ENCODE data around the gene CEL.

CEL gene

GRCh38 chr9:133026426-133026825 is 35.4 kb upstream of the CEL start:
- Histone ChIP-seq H3K27ac (ENCODE audit: extremely low read depth, low read depth, low read length) (no peak overlapping the region), H3K9me3 (ENCODE audit: control insufficient read depth, insufficient read depth, low read depth, low read length) (no peaks in the 10 kb centered on the region), H3K4me3 (ENCODE audit: low read depth, low read length) (no peak overlapping the region), H3K4me1 (ENCODE audit: control insufficient read depth, insufficient read depth, low read length) (no peaks in the 10 kb centered on the region), H3K36me3 (ENCODE audit: control insufficient read depth in 2 of 2, insufficient read depth in 1 of 2, low read length in 2 of 2) (no peaks in the 10 kb centered on the region)
- POLR2A ChIA-PET = no interaction called here
- TF ChIP-seq ZNF580 (tag by site-specific recombination; IDR thresholded peaks at IDR 0.05) = no peak
- no peak for TF ChIP-seq BCL11A (tag by site-specific recombination; IDR thresholded peaks at IDR 0.05; ENCODE audit: low read depth)
- no peak for TF ChIP-seq ZNF624 (tag by site-specific recombination; IDR thresholded peaks at IDR 0.05)
- TF ChIP-seq PRDM6 (tag by site-specific recombination; IDR thresholded peaks at IDR 0.05) = no peak
- no peak for TF ChIP-seq KLF16 (tag by site-specific recombination; IDR thresholded peaks at IDR 0.05)
- TF ChIP-seq ZNF596 (tag by site-specific recombination; IDR thresholded peaks at IDR 0.05) = no peak
- TF ChIP-seq ZNF174 (tag by site-specific recombination; IDR thresholded peaks at IDR 0.05) = no peak
- no peak for TF ChIP-seq ZNF518A (tag by site-specific recombination; conservative IDR thresholded peaks at IDR 0.05; ENCODE audit: low read depth)
- TF ChIP-seq ZNF148 (tag by site-specific recombination; IDR thresholded peaks at IDR 0.05; ENCODE audit: borderline replicate concordance) = no peak
- TF ChIP-seq ZNF560 (tag by site-specific recombination; IDR thresholded peaks at IDR 0.05; ENCODE audit: borderline replicate concordance) = no peak
- no peak for TF ChIP-seq ZSCAN30 (tag by site-specific recombination; IDR thresholded peaks at IDR 0.05)
- no peak for TF ChIP-seq ZNF501 (tag by site-specific recombination; IDR thresholded peaks at IDR 0.05)
- no peak for TF ChIP-seq ZNF10 (tag by site-specific recombination; IDR thresholded peaks at IDR 0.05)
- TF ChIP-seq ZFP69B (tag by site-specific recombination; IDR thresholded peaks at IDR 0.05) = no peak
- no peak for TF ChIP-seq ZNF423 (tag by site-specific recombination; IDR thresholded peaks at IDR 0.05)
- TF ChIP-seq ZNF324 (tag by site-specific recombination; IDR thresholded peaks at IDR 0.05) = no peak
- TF ChIP-seq ZNF416 (tag by site-specific recombination; IDR thresholded peaks at IDR 0.05) = no peak
- no peak for TF ChIP-seq ZSCAN5A (tag by site-specific recombination; IDR thresholded peaks at IDR 0.05)
- TF ChIP-seq ZNF639 (tag by site-specific recombination; IDR thresholded peaks at IDR 0.05) = no peak
- CTCF ChIA-PET = interaction anchor here (0.8 to 4.5 kb wide), 7 partner anchors 8 to 460 kb away, joined by 3 to 25 read pairs (median 4); partner anchors contain the start of gene GFI1B

Measured in HEK293 (cell line).